ENCODE measurements around the gene MLF2.

Gene MLF2

DNA sequence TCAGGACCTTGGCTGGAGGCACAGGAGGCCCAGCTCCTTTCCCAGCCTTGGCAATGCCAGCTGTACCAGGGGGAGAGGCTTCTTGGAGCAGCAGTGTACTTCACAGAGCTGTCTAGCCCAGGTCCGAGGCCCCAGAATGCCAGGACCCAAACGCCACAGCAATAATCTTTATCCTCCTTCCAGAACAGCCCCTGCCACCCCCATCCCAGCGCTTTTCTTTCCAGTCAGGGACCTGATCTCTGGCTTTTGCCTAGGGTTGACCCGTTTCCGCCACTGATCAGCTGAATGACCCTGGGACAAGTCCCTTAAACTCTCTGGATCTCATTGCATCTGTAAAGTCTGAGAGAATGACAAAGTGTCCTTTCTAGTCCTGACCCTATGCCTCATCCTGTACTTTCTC lies 24.4 kb upstream of the MLF2 start:
- DNase-seq = no peak

DNA sequence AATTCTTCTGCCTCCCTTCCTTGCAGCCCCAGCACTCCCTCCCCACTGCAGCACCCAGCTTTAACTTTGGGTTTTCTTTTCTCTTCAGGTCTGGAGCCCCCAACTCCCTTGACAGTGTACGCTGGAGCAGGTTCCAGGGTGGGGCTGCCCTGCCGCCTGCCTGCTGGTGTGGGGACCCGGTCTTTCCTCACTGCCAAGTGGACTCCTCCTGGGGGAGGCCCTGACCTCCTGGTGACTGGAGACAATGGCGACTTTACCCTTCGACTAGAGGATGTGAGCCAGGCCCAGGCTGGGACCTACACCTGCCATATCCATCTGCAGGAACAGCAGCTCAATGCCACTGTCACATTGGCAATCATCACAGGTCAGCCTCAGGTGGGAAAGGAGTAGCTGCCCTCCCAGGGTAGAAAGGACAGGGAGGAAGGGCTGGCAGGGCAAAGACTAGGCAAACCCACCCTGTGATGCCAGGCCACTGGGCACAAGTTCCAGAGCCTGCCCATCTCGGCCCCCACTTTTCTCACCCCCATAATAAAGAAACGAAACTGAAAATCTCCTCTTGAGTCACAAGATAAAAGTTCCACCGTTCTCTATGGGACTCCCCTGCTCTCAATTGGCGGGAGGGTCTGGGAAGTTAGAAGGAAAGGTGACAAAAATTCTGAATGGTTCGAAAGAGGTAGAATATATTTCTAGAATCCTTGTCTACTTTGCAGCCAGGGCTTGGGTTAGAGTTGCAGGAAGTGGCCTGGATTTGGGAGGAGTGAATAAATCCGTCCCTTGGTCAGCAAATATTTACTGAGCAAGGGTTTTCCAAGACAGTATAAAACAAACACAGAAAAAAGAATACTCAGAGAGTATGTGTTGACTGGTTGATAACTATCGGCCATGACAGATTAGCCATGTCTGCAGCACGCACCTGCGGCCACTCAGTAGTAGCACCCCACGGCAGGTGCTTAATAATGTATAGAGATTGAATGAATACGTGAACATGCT lies 22.5 kb upstream of the MLF2 start:
- no peak for DNase-seq

DNA sequence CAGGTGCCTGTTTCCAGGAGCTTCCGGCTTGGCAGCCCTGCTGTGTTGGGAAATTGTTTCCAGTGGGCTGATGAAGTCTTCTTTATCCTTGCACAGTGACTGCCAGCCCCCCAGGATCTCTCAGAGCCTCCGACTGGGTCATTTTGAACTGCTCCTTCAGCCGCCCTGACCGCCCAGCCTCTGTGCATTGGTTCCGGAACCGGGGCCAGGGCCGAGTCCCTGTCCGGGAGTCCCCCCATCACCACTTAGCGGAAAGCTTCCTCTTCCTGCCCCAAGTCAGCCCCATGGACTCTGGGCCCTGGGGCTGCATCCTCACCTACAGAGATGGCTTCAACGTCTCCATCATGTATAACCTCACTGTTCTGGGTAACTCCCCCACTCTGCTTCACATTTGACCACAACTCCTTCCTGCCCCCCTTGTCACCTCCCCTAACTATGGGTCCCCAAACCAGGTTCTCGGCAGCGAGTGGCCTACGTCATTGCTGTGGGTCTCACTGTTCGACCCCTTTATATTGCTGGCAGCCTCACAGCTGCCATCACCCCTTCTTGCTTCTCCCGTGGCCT lies 21.6 kb upstream of the MLF2 start:
- no peak for DNase-seq

DNA sequence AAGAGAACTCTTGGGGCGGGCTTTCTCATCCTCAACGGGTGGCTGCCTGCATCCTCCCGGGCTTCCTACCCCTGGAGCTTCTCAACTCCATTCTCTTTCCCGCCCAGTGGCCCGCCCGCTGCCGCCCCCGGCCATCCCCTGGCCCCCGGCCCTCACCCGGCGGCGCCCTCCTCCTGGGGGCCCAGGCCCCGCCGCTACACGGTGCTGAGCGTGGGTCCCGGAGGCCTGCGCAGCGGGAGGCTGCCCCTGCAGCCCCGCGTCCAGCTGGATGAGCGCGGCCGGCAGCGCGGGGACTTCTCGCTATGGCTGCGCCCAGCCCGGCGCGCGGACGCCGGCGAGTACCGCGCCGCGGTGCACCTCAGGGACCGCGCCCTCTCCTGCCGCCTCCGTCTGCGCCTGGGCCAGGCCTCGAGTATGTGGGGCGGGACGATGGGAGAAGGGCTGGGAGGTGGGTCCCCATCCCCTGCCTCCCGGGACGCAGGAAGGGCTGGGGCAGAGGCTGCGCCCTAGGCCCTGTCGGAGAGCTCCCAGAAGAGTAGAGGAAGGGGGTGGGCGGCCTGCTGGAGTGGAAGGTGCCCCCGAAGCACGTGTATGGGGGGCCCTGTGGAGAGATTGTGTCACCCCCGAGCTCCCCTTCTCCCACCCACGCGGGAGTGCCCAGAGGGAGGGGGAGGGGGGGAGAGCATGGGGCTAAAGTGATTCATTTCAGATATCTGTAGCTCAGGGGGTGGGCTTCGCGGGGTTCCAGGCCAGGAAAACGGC lies 20.8 kb upstream of the MLF2 start:
- no peak for DNase-seq

DNA sequence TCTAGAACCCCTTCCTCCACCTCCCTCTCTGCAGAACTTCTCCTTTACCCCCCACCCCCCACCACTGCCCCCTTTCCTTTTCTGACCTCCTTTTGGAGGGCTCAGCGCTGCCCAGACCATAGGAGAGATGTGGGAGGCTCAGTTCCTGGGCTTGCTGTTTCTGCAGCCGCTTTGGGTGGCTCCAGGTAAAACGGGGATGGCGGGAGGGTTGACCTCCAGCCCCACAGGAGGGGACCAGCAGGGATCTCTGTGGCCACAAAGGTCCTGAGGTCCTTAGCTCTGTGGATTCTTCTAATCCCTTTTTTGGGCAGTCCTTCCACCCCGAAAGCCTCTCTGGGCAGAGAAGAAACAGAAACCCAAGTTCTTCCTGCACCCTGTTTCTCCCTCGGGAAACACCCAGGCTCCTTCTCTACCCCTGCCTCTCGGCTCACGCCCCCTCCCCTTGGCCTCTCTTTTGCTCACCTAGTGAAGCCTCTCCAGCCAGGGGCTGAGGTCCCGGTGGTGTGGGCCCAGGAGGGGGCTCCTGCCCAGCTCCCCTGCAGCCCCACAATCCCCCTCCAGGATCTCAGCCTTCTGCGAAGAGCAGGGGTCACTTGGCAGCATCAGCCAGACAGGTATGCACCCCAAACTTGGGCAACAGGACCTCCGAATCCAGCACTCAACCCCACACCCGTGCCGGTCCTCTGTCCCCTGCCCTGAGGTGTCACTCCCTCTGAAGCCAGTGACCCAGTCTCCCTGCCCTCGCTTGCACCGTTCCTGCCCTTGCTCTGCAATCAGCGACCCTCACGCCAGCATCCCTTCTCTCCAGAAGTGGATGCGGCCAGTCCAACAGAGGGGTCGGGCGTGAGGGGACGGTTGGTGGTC lies 20.0 kb upstream of the MLF2 start:
- DNase-seq = no peak

DNA sequence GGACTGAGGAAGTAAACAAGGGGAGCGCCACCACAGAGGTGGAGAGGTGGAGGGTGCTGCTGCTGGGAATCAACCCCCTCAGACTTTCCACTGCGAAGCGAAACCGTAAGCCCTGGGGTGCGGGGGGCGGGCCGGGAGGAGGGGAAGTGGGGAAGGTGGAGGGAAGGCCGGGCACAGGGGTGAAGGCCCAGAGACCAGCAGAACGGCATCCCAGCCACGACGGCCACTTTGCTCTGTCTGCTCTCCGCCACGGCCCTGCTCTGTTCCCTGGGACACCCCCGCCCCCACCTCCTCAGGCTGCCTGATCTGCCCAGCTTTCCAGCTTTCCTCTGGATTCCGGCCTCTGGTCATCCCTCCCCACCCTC lies 19.4 kb upstream of the MLF2 start, which contains the start of gene LAG3:
TSS of gene LAG3 (plus strand) at position 190 of the 365 bp plus-strand sequence. CDS start 333 bp downstream, outside the sequence.
- no peak for DNase-seq

DNA sequence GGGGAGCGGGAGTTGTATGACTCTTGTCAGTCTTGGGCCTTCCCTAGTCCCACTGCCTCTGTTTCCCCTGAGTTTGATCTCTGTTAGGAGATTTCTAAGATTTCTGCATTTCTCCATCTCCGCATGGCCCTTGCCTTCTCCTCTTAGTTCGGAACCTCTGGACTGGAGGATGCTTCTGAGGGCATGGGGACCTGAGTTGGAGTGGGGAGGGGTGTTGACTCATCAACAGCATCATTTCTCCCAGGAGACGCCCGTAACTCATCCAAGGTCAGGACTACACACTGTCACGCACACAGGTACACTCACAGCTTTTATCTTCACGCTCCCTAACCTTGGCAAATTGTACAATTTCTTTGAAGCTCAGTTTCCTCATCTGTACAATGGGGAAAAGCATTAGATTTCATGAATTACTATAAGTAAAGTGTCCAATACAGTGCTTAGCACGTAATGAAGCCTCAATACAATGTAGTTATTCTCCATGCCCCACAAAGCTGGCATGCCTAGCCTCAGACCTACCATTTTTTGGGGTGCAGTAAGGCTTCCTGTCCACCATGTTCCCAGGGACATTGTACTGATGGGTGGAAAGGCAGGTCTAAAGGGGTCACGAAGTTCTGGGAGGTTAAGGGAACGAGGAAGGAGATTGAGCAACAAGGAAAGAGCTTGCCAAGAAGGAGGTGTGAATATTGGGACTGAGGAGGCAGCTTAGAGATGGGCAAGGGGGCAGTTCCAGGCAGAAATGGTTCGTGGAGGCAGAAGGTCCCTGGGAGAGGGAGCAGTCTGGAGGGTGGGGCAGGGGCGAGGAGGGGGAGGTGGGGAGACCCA lies 18.8 kb upstream of the MLF2 start:
- no peak for DNase-seq

DNA sequence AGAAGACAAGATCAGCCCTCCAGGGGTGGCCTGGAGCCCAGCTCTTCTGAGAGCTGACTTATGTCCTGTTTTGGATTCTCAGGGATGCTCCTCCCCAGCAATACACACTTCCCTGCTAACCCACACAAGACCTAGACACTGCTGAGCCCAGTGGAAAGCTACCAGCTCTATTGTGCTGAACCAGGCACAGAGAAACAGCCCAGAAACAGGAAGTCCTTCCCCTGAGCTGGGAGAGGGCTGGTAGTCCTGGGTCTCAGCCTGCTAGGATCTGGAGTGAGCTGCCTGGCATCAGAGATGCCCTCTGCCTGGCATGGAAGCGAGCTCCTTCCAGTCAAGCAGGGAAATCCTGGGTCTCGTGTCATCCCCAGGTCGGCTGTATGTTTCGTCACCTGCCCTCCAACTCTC lies 18.2 kb upstream of the MLF2 start:
- DNase-seq = no peak

DNA sequence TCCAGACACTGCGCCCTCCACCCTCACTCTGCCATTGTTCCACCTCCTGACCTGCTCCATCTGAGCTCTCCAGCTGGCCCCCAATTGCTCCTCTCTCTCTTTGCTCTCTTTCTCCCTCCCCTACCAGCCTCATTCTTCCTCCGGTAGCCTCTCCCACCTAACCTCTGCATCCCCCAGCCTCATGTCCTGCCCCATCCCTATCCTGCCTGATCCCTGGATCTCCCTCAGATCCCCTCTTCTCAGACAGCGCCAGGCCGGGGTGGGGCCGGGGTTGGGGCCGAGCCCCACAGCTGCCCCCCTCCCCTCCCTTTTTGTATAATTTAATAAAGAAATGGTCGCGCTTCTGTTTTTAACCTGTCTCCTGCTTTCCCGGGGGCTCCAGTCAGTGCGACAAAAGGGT lies 17.7 kb upstream of the MLF2 start:
- DNase-seq = no peak

DNA sequence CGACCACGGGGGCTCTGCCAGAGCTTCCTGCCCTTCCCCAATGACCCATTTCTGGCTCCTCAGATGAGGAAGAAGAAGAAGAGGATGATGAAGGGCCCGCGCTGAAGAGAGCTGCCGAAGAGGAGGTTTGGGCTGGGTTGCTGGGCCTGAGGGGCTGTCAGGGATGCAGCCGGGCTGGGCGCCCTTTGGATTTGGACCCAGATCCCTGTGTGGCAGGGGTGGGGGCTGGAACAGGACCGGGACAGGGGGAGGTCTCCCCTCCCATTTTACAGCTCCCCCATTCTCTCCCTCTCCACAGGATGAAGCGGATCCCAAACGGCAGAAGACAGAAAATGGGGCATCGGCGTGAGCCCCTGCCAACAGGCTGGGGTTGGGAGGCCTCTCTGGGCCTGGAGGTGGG lies 17.2 kb upstream of the MLF2 start:
- no peak for DNase-seq

DNA sequence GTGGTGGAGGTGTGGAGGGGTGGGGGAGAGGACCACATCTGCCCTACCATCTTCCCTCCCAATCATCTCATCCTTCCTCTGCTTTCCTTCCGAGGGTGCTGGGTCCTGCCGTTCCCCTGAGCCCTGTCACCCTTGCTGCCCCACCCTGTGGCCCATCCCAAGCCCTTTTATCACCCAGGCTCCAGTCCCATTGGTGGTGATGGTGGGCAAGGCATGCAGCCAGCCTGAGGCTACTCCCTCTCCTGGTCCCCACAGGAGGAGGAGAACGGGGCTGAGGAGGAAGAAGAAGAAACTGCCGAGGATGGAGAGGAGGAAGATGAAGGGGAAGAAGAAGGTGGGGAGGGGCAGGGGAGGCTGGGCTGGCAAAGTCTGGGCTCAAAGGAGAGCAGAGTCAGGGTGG lies 16.7 kb upstream of the MLF2 start:
- DNase-seq = no peak

DNA sequence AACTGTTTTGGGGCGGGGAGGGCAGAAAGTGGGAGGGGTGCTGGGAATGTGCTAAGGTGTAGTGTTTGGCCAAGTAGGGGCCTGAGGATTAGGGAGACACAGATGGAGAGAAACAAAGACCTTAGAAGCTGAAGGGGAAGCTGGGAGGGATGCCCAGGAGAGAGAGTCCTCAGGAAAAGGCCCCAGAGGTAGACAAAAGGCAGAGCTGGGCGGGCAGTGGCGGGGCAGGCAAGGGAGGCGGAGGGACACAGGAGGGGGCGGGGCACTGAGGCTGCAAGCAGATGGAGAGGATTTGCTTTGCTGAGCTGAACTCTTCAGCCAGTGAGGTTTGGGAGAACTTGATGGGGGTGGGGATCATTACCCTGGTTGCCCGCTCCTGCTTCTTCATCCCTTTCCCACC lies 16.0 kb upstream of the MLF2 start:
- DNase-seq = no peak

DNA sequence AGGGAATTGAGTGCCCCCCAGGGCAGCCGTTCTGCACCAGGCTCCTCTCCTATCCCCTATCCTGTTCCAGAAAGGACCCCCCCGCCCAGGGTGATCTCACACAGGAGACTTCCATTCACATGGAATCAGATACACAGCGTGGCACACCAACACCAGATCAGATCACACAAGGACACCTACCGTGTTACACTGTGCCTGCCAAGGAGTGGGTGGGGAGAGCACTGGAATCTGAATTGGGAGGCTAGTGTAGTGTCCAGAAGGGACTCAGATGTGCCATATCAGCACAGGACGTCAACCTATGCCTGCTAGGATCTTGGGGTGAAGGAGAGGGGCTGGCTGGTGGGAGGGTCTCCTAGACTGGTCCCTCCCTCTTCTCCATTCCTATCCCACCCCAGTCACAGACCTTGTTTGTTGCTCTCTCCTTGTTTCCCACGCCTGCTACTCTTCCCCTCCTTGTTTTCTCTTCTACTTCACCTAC lies 15.5 kb upstream of the MLF2 start:
- no peak for DNase-seq

DNA sequence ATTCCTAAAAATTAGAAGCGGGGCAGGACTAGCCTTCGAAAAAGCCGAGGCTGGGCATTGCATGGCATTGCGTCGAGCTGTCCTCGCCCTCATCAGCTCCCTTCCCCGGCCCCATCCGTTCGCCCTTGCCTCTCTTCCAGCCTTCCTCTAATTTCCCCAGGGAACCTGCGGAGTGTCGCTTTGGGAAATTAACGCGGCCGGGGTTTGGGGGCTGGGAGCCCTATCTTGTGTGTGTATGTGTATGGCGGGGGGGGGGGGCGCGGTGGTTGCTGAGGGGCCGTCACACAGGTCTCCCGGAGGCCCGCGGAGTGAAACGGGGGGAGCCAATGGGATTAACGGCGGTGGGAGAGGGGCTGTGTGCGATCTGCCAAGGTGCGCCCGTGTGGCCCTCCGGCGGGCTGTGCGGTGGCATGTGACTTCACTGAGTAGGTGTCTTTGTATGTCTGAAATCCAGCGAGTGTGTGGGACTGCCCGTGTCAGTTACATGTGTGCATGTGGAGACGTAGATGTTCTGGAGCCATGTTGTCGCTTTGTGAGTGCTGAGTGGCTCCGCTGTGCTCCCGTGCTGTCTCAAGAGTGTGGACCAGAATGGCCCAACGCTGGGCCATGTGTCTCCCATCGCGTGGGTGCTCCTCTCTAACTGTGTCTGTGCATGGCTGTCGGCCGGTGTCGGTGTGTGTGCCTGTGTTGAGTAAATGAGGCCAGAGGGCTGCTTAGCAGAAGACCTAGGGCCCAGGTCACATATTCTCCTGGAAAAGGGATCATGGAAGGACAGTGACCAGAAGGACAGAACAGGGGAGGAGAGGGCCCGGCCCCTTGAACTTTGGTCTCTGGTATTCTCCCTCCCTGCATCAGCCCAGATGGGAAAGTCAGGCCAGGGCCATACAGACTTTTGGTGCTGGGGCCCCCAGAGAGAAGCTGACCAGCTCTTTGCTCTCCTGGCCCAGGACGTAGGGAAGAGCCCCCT lies 14.7 kb upstream of the MLF2 start:
- DNase-seq = no peak

DNA sequence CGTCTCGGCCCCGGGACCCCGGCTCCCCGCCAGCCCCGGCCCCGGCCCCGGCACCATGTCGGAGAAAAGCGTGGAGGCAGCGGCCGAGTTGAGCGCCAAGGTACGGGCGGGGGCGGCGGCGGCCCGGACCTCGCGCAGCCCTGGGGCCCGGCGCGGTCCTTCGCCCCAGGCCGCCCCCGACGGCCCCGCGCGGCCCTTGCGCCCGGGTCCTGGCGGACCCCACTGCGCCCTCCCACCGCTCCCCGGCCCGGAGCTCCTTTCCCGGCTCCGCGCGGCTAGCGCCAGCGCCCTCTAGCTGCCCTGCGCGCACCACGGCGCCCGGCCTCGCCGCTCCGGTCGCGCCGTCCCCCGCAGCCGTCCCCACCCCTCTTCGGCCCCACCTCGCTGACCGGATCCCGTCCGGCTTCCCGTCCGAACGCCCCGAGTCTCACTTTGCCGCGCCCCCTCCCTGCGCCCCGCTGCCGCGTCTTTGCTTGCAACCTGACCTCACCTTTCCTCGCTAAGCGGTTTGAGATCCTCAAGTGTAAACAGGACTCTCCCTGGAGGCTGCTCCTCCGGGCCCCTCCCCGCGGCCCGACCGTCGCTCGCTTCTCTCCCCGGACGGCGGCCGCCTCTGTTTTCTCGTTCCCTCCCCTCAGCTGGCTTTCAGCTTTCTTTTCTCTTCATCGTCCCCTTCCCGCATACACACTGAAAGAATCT lies 13.9 kb upstream of the MLF2 start:
- DNase-seq = no peak

DNA sequence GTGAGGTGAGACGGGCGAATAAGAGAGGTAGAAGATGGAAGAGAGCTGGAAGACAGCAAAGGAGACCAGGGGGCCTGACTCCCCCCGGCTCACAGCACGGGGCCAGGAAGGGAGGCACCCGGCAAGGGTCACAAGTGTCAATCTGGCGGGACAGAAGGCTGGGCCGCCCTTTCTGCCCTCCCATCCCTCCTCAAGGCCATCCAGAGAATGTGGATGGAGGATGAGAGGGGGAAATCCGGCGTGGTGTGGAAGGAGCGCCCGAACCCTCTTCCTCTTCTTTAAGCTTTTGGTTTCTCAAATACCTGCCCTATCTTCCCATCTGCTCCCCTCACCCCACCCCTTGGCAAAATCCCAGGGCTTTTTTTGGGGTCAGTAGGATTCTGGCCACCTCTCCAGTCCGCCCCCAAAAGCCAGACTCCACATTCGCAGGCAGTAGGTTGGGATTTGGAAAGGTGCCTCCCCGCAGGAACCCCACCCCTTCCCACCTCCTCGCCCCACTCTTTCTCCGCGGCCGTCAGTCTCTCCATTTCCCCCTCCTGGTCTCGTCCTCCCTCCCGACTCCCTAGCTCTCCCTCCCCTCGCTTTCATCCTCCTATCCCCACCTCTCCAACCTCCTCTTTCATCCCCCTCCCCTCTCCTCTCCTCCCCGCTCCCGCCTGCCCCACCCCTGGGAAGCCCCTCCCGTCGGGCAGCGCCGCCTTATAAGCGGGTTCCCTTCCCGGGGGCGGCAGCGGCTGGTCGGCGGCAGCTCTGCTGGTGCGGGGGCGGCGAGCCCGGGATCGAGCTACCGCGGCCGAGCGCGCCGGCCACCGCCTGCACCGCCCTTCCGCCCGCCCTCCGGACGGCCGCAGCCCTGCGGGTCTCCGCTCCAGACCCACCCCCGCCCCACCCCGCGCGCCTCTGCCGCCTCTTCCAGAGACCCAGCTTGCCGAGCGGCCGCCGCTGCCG lies 13.0 kb upstream of the MLF2 start, which contains the start of gene PTMS:
TSS of gene PTMS (plus strand) at position 730 of the 948 bp plus-strand sequence. CDS start 343 bp downstream, outside the sequence.
- no peak for DNase-seq

DNA sequence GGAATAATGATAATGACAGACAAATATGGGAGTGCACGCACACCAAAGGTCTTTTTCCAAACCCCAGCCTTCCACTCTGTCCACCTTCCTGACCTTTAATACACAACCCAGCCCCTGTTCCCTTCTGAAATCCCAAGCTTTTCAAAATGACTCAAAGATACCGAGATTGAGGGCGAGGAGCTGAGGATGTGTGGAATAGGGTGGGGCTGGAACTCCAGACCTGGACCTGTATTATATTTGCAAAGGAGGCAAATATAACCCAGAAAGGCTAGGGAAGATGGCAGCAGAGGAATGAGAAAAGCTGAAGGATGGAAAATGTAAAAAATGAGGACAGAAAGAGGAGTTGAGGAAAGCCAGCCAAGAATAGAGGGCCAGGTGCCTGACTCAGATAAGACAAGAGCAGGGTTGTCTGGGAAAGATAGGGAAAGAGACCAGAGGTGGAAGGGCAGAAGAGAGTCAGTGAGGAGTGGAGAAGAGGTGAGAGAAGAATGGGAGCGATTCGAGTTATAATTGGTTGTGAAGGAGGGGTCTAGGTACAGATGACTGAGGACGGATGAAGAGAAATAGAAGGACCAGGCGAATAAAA lies 12.2 kb upstream of the MLF2 start:
- DNase-seq = no peak
